Endodermal cell (in vitro differentiated cells): ENCODE data around the gene ZNF668. TPM values are rescaled to one million over a fixed set of nuclear protein-coding genes. Genes with fewer than 3 reads are reported as not detected.
A peak's percentile ranks its signal among the peaks of the same experiment; 100 is the strongest.

Source experiments
- DNase-seq: peaks from one replicate; pipeline ENCODE4 v3.0.0-alpha.2; 2017
- H3K27ac ChIP-seq: 2 replicates; pipeline ENCODE4 v1.5.1; 2013; ENCODE audit warnings: mild to moderate bottlenecking, low read depth, low read length, moderate library complexity
- H3K27me3 ChIP-seq: 2 replicates; pipeline ENCODE4 v1.6.1; 2013; ENCODE audit warnings: mild to moderate bottlenecking, low read length, moderate library complexity; ENCODE audit not compliant: insufficient read depth, control insufficient read depth, poor library complexity, severe bottlenecking
- H3K36me3 ChIP-seq: 2 replicates; pipeline ENCODE4 v1.7.0; 2013; ENCODE audit warnings: mild to moderate bottlenecking, low read length, moderate library complexity; ENCODE audit not compliant: control insufficient read depth, insufficient read depth
- H3K4me1 ChIP-seq: one replicate; pipeline ENCODE4 v1.7.0; 2013; ENCODE audit warnings: low read length; ENCODE audit not compliant: control insufficient read depth, insufficient read depth
- H3K4me3 ChIP-seq: 2 replicates; pipeline ENCODE4 v1.5.1; 2013; ENCODE audit warnings: mild to moderate bottlenecking, low read length, moderate library complexity
- H3K9ac ChIP-seq: 2 replicates; pipeline ENCODE4 v1.6.1; 2013; ENCODE audit warnings: mild to moderate bottlenecking, low read length, moderate library complexity; ENCODE audit not compliant: poor library complexity, severe bottlenecking; ENCODE audit errors: extremely low read depth
- H3K9me3 ChIP-seq: 2 replicates; pipeline ENCODE4 v1.6.1; 2013; ENCODE audit warnings: mild to moderate bottlenecking, low read length, moderate library complexity; ENCODE audit not compliant: control insufficient read depth
- H3K27ac Mint-ChIP-seq: 2 replicates; pipeline ENCODE4 v1.8.0; 2020; ENCODE audit warnings: mixed read lengths
- H3K27me3 Mint-ChIP-seq: 2 replicates; pipeline ENCODE4 v1.8.0; 2021; ENCODE audit warnings: mild to moderate bottlenecking, mixed read lengths; ENCODE audit not compliant: insufficient read depth
- H3K36me3 Mint-ChIP-seq: 2 replicates; pipeline ENCODE4 v1.8.0; 2020; ENCODE audit warnings: low read depth, mixed read lengths
- H3K4me1 Mint-ChIP-seq: 2 replicates; pipeline ENCODE4 v1.8.0; 2020; ENCODE audit warnings: mixed read lengths
- H3K4me3 Mint-ChIP-seq: 2 replicates; pipeline ENCODE4 v1.8.0; 2020; ENCODE audit warnings: mild to moderate bottlenecking, moderate library complexity, mixed read lengths
- H3K9me3 Mint-ChIP-seq: 2 replicates; pipeline ENCODE4 v1.8.0; 2020; ENCODE audit warnings: mild to moderate bottlenecking, mixed read lengths
- WGBS, 2 experiments: methylation state at CpG; one replicate each; pipeline versions ENCODE4 v1.1.5 to v1.1.7; 2013; ENCODE audit warnings: missing lambda C conversion rate in 2 of 2, mixed read lengths in 1 of 2; ENCODE audit not compliant: insufficient coverage in 1 of 2, insufficient read length in 1 of 2; 5-methylcytosine and 5-hydroxymethylcytosine counted together
- total RNA-seq, 2 donors: library from RNA; stranded (reverse); fragmentation: NEBNext Ultra II Directional in 1 of 2; extraction: Animal tissue kit (Norgen Biotek cat#: 25700) in 1 of 2; gene quantifications; 2 replicates in 1 of 2; 3 replicates in 1 of 2; pipeline ENCODE4 v1.2.1, GENCODE V29; 2021
- TF ChIP-seq, protein P1 (sequence below): fragments of 200-600 bp; sonication (generic); conservative IDR thresholded peaks from 2 replicates; pipeline ENCODE4 v1.5.0; 2021; ENCODE audit warnings: antibody characterized with exemption, mild to moderate bottlenecking

ZNF668 gene
- total RNA-seq, 2 donors from 2014 or later, result 11.2 to 12.6 TPM

DNA sequence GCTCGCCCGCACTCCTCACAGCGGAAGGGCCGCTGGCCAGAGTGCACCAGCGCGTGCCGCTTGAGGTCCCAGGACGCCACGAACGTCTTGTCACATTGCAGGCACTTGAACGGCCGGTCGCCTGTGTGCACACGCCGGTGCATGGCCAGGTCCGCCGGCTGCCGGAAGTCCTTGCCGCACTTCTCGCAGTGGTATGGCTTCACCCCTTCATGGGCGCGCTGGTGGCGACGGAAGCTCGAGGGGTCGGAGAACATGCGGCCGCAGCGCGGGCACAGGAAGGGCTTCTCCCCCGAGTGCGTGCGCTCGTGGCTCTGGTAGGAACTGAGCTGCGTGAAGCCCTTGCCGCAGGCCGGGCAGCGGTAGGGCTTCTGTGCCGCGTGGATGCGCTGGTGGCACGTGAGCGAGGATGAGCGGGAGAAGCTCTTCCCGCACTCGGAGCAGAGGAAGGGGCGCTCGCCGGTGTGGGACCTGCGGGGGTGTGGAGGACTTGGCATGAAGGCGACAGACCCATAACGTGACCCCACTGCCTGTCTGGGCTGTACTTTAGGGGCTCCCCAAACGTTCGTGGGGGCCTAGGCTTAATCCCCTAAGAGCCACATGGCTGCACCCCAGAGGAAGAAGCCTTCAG is 12.1 kb downstream of the ZNF668 start:
- Mint-ChIP-seq H3K4me3 (no peak overlapping the region), H3K27ac (no peak overlapping the region), H3K4me1 (peaks cover 4% of the 10 kb centered on the region), H3K27me3 (peaks cover 6% of the 10 kb centered on the region), H3K9me3 (no peaks in the 10 kb centered on the region), H3K36me3 (peaks cover 50% of the 10 kb centered on the region)
- no peak for DNase-seq
- Histone ChIP-seq H3K9me3 (no peaks in the 10 kb centered on the region), H3K9ac (no peak overlapping the region), H3K27ac (no peak overlapping the region), H3K4me3 (no peak overlapping the region), H3K27me3 (peaks cover 4% of the 10 kb centered on the region), H3K36me3 (peaks cover 28% of the 10 kb centered on the region), H3K4me1 (peaks cover 5% of the 10 kb centered on the region)
- WGBS, 2 experiments, result 96% methylated on average over 44 to 54 of the region's 54 CpGs
- TF ChIP-seq, protein P1, sequence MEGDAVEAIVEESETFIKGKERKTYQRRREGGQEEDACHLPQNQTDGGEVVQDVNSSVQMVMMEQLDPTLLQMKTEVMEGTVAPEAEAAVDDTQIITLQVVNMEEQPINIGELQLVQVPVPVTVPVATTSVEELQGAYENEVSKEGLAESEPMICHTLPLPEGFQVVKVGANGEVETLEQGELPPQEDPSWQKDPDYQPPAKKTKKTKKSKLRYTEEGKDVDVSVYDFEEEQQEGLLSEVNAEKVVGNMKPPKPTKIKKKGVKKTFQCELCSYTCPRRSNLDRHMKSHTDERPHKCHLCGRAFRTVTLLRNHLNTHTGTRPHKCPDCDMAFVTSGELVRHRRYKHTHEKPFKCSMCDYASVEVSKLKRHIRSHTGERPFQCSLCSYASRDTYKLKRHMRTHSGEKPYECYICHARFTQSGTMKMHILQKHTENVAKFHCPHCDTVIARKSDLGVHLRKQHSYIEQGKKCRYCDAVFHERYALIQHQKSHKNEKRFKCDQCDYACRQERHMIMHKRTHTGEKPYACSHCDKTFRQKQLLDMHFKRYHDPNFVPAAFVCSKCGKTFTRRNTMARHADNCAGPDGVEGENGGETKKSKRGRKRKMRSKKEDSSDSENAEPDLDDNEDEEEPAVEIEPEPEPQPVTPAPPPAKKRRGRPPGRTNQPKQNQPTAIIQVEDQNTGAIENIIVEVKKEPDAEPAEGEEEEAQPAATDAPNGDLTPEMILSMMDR, result no peak

DNA sequence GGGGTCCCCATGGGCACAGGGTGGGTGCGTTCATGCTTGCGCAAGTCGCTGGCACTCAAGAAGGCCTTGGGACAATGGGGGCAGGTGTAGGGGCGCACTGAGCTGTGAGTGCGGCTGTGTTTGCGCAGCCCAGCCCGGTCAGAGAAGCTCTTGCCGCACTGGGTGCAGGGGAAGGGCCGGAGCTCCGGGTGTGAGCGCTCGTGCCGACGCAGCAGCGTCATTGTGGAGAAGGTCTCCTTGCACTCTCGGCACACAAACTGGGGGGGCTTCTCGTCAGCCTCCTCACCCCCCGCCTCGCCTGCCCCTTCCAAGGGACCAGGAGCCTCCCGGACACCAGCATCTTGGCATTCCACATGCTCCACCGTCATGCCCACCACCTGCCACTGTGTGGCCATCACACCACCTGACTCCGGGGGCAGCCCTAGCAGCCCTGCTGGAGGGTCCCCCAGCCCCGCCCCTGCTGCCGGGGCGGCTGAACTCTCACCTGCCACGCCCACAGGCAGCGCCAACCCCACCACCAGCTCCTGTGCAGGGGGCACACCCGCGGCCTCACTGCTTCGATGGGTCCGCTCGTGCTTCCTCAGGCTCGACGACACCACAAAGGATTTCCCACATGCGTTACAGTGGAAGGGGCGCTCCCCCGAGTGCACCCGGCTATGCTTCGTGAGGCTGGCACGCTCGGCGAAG is 12.8 kb downstream of the ZNF668 start:
- Histone ChIP-seq H3K27me3 (peaks cover 4% of the 10 kb centered on the region), H3K27ac (no peak overlapping the region), H3K9ac (no peak overlapping the region), H3K4me1 (peaks cover 5% of the 10 kb centered on the region), H3K4me3 (no peak overlapping the region), H3K9me3 (no peaks in the 10 kb centered on the region), H3K36me3 (peaks cover 28% of the 10 kb centered on the region)
- no peak for DNase-seq
- H3K4me1 Mint-ChIP-seq, result peaks cover 4% of the 10 kb centered on the region
- H3K27ac Mint-ChIP-seq, result no peak overlapping the region
- no peaks in the 10 kb centered on the region for H3K9me3 Mint-ChIP-seq
- H3K4me3 Mint-ChIP-seq, result no peak overlapping the region
- WGBS, 2 experiments, result 96 to 100% methylated on average over 22 to 42 of the region's 42 CpGs
- peaks cover 6% of the 10 kb centered on the region for H3K27me3 Mint-ChIP-seq
- TF ChIP-seq, protein P1, result no peak
- peaks cover 50% of the 10 kb centered on the region for H3K36me3 Mint-ChIP-seq

DNA sequence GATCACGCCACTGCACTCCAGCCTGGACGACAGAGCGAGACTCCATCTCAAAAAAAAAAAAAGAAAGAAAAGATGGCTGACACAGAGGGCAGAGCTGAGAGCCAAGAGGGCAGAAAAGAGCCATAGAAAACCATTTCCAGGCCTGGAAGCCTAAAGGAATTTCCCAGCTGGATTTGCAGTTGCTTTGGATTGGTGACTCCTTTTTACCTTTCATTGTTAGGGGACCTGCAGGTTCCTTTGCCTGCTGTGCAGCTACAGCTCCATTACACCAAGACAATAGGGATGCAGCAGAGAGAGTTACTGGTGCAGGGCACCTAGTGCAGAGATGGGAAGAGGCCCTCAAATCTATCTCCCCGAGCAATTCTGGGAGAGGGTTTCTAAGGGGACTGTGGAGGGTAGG is 18.4 kb downstream of the ZNF668 start:
- Mint-ChIP-seq H3K9me3 (peaks cover 2% of the 10 kb centered on the region), H3K4me3 (no peak overlapping the region), H3K4me1 (peaks cover 3% of the 10 kb centered on the region), H3K27me3 (peaks cover 6% of the 10 kb centered on the region), H3K27ac (no peak overlapping the region), H3K36me3 (peaks cover 16% of the 10 kb centered on the region)
- 88 to 90% methylated on average over 3 to 4 of the region's 4 CpGs for WGBS, 2 experiments
- Histone ChIP-seq H3K27me3 (no peaks in the 10 kb centered on the region), H3K9ac (no peak overlapping the region), H3K36me3 (peaks cover 8% of the 10 kb centered on the region), H3K9me3 (no peaks in the 10 kb centered on the region), H3K27ac (no peak overlapping the region), H3K4me1 (no peaks in the 10 kb centered on the region), H3K4me3 (no peak overlapping the region)
- TF ChIP-seq, protein P1, result no peak
- peak; percentile 60 for DNase-seq
